T-helper 1 cell treated with Interleukin-12 subunit alpha and Interleukin-12 subunit beta and Interleukin-4 antibody, amounts not matched to agents 30 μg/mL and 1 μg/mL, for 36 hours (primary cell): ENCODE results near the gene TRAK1.

Experiments
- H3K27ac Mint-ChIP-seq: one replicate; pipeline ENCODE4 v1.8.0; 2021; ENCODE audit warnings: mild to moderate bottlenecking, mixed read lengths
- H3K27me3 Mint-ChIP-seq: one replicate; pipeline ENCODE4 v1.8.0; 2021; ENCODE audit warnings: low read depth, mixed read lengths
- H3K36me3 Mint-ChIP-seq: one replicate; pipeline ENCODE4 v1.8.0; 2021; ENCODE audit warnings: low read depth, mixed read lengths
- H3K4me1 Mint-ChIP-seq: one replicate; pipeline ENCODE4 v1.8.0; 2021; ENCODE audit warnings: low read depth, mixed read lengths
- H3K4me3 Mint-ChIP-seq: one replicate; pipeline ENCODE4 v1.8.0; 2021; ENCODE audit warnings: mild to moderate bottlenecking, moderate library complexity, mixed read lengths
- H3K9me3 Mint-ChIP-seq: one replicate; pipeline ENCODE4 v1.8.0; 2021; ENCODE audit warnings: mixed read lengths

TRAK1 gene

DNA sequence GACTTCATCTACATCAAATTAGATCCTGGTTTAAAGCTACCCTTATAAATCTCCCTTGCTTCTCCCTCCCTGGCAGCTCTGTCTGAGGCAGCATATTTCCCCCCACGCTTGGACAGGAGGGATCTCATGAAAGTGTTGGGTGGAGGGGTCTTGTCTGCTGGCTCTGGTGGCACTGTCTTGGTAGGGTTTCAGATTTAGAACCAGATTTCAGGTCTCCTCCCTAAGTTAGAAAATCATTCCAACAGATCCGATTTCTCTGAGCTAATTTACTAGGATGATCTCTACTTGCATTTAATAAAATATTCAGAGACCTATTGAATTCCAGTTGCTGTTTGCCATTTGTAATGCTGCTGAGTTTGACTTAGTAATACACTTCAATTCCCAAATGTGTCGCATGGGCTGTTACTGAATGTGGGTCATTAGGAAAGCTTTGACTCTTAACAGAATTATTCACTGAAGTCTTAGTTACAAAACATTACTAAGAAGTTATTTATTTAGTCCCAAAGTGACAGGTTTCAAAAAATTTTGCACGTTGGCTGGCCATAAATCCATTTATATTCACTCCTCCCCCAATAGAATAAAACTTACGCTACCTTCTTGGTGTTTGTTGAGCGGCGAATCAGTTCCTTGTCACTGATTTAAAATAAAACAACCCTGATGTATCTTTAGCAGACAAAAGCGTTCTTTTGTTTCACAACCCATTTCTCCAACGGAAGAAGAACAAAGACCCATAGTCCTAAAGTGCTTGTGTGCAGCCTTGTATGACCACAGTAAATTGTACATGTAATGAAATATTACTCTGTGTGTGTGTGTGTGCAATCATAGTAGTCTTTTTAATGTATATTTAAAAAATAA, 84.5 kb downstream of the TRAK1 start:
- Mint-ChIP-seq H3K27ac (no peak overlapping the region), H3K4me3 (no peak overlapping the region), H3K4me1 (peaks cover 22% of the 10 kb centered on the region), H3K9me3 (no peaks in the 10 kb centered on the region), H3K36me3 (peaks cover 3% of the 10 kb centered on the region), H3K27me3 (no peaks in the 10 kb centered on the region)

DNA sequence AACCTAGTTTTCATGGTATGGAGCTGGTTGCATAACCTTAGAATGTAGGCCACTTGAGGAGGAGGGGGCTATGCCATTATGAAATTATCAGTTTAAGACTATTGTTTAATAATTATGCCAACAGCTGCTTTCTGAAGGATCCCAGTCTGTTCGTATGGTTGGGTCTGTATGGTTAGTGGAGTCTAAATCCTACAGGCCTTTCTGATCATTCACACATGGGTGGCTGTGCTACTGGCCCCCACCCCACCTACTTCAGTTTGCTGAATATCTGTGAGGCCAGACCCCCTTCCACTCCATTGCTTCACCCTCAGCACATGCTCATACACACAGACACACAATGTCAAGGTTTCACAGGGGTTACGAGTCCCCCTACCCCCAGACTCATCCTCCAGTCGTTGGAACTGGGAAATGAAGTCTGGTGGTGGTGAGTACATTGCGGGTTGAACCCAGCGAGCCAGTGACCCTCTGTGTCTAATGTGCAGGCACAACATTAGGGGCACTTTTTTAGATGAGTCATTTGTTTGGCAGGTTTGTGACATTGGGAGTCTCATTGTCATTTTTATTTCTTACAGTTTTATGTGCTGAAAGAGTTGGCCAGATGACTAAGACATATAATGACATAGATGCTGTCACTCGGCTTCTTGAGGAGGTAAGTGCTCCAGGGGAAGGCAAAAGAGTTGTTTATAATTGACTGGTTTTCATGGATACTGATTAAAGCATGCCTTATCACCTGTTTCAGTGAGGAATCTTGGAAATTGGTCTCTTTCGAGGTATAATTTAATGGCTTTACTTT, 85.3 kb downstream of the TRAK1 start:
- H3K4me3 Mint-ChIP-seq: no peak overlapping the region
- no peak overlapping the region for H3K27ac Mint-ChIP-seq
- H3K4me1 Mint-ChIP-seq: peaks cover 22% of the 10 kb centered on the region

DNA sequence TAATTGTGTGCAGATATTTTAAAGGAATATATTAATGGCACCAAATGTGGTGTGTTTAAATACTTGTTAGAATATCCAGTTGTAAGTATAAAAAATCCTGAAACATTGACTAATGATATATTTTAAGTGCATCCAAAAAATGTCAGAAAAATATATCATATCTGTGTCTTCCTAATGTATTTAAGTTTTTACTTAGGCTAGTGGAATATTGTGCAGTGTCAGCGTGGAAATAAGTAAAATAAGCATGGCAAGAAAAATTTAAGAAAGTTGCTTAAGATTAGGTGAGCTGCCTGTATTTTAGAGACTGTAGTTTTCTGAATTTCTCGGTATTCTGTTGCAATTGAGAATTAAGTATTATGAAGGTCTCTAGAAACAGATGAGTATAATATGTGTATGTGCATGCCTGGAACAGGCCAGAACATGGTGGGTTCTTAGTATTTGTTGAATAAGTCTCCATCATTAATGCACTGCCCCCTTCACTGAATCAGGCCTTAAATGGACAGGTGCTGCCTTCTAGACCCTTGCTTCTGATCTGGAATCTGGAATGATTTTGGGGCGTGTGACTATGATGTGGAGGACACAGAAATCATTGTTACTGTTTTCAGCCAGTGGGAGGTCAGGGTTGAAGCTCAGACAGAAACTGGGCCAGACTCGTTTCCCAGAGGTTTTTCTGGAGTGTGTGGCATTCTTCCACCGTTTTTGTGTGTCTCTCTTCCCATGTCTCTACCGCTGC, 86.1 kb downstream of the TRAK1 start:
- no peaks in the 10 kb centered on the region for H3K9me3 Mint-ChIP-seq
- no peak overlapping the region for H3K4me3 Mint-ChIP-seq
- H3K36me3 Mint-ChIP-seq: peaks cover 3% of the 10 kb centered on the region
- peaks cover 20% of the 10 kb centered on the region for H3K4me1 Mint-ChIP-seq
- H3K27ac Mint-ChIP-seq: no peak overlapping the region
- no peaks in the 10 kb centered on the region for H3K27me3 Mint-ChIP-seq

More for the DNA sequence above, 85.3 kb downstream of the TRAK1 start:
- H3K9me3 Mint-ChIP-seq: no peaks in the 10 kb centered on the region
- no peaks in the 10 kb centered on the region for H3K27me3 Mint-ChIP-seq
- H3K36me3 Mint-ChIP-seq: peaks cover 3% of the 10 kb centered on the region

DNA sequence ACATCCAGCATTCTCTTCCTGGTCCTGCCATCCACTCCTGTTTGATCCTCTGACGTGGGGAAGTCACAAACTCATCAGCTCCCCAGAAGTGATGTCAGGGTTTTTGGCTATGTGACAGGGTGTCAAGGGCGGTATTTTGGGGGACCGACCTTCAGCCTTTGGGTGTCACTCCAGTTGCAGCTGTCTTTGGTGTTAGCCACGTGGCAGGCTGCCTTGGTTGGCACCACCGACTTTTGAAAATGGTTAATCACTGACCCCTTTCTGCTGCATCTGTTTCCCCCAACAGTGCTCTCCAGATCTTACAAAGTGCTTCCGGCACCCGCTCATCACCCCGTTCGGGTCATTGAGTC, 86.6 kb downstream of the TRAK1 start:
- peaks cover 3% of the 10 kb centered on the region for H3K36me3 Mint-ChIP-seq

DNA sequence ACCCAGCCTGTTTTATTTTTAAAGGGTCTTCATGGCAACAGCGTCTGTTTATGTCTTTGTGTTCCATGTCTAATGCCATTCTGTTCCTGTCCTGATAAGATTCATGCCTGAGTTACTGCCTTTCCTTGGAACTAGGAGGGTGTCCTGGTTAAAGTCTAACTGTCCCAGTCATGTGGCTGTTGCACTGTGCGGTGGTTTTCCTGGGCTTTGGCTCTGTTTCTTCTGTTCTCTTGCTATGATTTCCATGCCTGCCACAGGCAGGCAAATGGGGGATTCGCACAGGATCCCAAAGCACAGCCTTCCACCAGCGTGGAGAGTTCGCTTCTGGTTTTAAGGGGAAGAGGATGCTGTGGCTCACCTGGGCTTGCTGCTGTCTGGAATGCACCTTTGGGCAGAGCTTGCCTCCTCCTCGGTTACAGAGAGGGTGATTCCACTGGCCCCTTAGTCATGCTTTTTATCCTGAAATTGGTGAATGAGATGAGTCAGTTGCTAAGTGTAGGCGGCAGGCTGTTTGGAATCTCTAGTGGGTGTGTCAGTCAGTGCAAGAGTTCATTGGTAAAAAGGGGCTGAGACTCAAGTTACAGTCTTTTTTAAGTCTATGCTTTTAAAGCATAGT, 88.1 kb downstream of the TRAK1 start:
- no peaks in the 10 kb centered on the region for H3K9me3 Mint-ChIP-seq
- H3K27me3 Mint-ChIP-seq: no peaks in the 10 kb centered on the region
- peaks cover 6% of the 10 kb centered on the region for H3K4me1 Mint-ChIP-seq
- no peak overlapping the region for H3K27ac Mint-ChIP-seq
- no peak overlapping the region for H3K4me3 Mint-ChIP-seq
- peaks cover 3% of the 10 kb centered on the region for H3K36me3 Mint-ChIP-seq

More for the DNA sequence above, 86.6 kb downstream of the TRAK1 start:
- H3K4me1 Mint-ChIP-seq: peaks cover 16% of the 10 kb centered on the region
- H3K9me3 Mint-ChIP-seq: no peaks in the 10 kb centered on the region
- no peak overlapping the region for H3K4me3 Mint-ChIP-seq
- no peaks in the 10 kb centered on the region for H3K27me3 Mint-ChIP-seq
- H3K27ac Mint-ChIP-seq: no peak overlapping the region

DNA sequence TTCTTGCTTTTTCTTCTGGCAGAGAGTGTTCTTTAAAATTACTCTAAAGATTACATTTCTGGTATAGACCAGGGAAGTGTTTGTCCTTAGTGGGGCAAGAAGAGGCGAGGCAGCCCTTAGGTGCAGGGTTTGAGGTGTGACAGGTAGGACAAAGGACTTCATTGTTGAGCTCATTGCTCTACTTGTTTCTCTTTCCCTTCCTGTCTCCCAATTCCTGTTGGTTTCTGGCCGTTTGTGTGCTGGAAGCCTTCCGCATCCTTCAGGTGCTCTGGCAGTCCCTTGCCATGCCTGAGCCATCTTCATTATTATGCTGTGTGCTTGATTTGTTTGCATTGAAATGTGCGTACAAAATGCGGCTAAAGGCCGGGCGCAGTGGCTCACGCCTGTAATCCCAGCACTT, 89.7 kb downstream of the TRAK1 start:
- no peak overlapping the region for H3K27ac Mint-ChIP-seq
- peaks cover 3% of the 10 kb centered on the region for H3K36me3 Mint-ChIP-seq
- no peaks in the 10 kb centered on the region for H3K27me3 Mint-ChIP-seq
- H3K9me3 Mint-ChIP-seq: no peaks in the 10 kb centered on the region
- no peak overlapping the region for H3K4me3 Mint-ChIP-seq
- peaks cover 6% of the 10 kb centered on the region for H3K4me1 Mint-ChIP-seq

DNA sequence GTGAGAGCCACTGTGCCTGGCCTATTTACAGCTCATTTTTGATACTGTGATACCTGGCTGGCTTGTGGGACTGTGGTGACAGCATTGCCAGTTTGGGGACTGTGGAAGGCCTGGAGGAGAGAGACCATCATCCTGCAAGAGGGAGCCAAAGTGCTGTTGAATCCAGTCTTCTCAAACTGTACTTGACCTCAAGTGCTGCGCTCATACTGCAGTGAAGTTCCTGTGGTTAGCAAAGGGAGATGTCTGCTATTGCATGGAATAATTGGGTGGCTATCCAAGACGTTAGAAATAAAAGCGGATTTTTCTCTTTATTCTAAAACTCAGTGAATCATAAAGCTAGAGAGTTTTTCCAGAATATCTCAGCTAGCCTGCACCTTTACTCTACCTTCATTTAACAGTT, 91.4 kb downstream of the TRAK1 start:
- Mint-ChIP-seq H3K4me1 (peaks cover 6% of the 10 kb centered on the region), H3K9me3 (no peaks in the 10 kb centered on the region), H3K4me3 (no peak overlapping the region), H3K36me3 (peaks cover 3% of the 10 kb centered on the region), H3K27me3 (no peaks in the 10 kb centered on the region), H3K27ac (no peak overlapping the region)

DNA sequence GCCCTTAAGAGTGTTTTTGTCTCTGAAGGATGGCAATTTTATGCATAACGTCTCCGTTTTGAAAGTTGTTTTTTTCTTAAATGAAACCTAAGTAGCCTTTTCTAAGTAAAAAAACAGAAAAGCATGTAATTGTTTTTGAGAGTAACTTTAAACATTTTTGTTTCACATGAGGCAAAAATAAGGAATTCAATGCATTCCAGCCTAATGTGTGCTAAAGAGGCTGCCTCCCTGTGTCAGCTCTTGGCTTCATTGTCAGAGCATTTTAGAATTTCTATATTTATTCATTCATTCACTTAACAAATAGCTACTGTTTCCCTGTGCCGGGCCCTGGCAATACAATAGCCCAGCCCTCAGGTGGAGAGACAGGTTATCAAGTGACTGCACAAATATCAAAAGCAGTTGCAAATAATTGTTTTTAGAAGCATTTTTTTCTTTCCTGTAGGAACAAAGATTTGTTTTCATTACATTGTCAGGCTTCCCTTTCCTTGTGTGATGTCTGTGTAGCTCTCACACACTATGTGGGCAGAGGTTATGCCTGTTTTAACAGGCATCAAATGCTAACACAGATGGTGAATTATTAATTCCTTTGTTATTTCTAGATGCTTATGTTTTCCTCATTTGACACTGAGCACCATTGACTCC, 93.0 kb downstream of the TRAK1 start:
- Mint-ChIP-seq H3K36me3 (peaks cover 1% of the 10 kb centered on the region), H3K27ac (no peak overlapping the region), H3K9me3 (no peaks in the 10 kb centered on the region), H3K4me1 (peaks cover 5% of the 10 kb centered on the region), H3K27me3 (no peaks in the 10 kb centered on the region), H3K4me3 (no peak overlapping the region)

DNA sequence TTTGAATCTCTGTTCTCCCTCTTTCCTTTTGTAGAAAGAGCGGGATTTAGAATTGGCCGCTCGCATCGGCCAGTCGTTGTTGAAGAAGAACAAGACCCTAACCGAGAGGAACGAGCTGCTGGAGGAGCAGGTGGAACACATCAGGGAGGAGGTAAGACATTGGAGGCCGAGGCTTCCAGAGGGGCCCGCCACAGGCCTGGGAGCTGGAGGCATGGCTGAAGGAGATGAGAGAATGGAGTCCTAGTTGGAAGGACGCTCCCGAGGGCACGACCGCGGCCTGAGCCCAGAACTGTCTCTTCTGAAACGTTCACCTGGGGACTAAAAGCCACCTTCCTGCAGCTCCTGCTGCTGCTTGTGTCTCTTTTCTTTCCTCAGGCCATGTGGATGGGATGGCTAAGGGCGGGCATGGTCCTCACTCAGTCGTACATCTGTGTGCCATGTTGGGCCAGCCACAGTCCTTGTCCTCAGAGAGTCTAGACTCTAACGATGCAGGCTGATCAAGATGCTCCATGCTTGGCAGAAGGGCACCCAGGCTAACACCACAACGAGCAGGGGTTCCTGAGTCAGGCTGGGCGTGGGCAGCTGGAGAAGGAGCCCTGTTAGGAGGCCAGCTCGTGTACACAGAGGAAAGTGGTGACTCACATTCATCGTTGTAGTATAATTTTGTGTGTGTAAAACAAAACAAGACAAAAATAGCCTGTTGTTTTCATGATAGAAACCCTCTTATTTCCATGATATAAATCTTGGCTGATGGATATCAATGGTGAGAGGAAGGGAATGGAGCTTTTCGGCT, 93.7 kb downstream of the TRAK1 start:
- Mint-ChIP-seq H3K9me3 (no peaks in the 10 kb centered on the region), H3K4me3 (no peak overlapping the region), H3K4me1 (no peaks in the 10 kb centered on the region), H3K36me3 (peaks cover 1% of the 10 kb centered on the region), H3K27ac (no peak overlapping the region), H3K27me3 (no peaks in the 10 kb centered on the region)

DNA sequence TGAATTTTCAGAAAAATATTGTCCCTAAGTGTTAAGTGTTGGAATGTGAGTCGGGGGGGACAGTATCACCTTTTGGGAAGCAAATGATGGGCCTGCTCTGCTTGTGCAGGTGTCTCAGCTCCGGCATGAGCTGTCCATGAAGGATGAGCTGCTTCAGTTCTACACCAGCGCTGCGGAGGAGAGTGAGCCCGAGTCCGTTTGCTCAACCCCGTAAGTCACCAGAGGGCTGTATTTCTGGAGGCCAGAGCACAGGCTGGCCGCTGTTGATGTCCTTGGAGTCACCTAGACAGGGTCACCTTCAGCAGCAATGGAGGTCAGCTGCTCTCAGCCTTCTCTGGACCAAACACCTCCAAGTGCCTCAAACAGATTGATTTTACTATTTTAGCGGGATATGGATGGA, 96.8 kb downstream of the TRAK1 start:
- peaks cover 7% of the 10 kb centered on the region for H3K36me3 Mint-ChIP-seq
- no peaks in the 10 kb centered on the region for H3K27me3 Mint-ChIP-seq

DNA sequence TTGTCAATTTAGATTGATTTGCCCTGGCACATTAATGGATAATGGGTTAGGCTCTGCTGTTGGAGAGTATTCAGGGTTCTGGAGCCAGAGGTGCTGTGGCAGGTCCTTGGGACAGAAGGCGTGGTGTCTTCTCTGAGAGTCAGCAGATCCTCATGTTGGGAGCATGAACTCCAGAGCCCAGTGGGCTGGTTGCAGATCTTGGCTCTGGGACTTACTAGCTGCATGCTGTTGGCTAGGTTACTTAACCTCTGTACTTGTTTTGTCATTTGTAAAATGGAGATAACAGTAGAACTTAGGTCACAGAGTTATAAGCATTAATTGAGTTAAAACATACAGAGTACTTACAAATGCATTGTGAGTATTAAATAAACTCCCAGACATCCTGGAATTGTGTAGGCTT, 97.2 kb downstream of the TRAK1 start:
- peaks cover 15% of the 10 kb centered on the region for H3K4me1 Mint-ChIP-seq
- peak overlapping the region; percentile 31 for H3K27ac Mint-ChIP-seq
- H3K27me3 Mint-ChIP-seq: no peaks in the 10 kb centered on the region

More for the DNA sequence above, 96.8 kb downstream of the TRAK1 start:
- peaks cover 14% of the 10 kb centered on the region for H3K4me1 Mint-ChIP-seq
- no peak overlapping the region for H3K27ac Mint-ChIP-seq
- H3K4me3 Mint-ChIP-seq: no peak overlapping the region
- H3K9me3 Mint-ChIP-seq: no peaks in the 10 kb centered on the region

DNA sequence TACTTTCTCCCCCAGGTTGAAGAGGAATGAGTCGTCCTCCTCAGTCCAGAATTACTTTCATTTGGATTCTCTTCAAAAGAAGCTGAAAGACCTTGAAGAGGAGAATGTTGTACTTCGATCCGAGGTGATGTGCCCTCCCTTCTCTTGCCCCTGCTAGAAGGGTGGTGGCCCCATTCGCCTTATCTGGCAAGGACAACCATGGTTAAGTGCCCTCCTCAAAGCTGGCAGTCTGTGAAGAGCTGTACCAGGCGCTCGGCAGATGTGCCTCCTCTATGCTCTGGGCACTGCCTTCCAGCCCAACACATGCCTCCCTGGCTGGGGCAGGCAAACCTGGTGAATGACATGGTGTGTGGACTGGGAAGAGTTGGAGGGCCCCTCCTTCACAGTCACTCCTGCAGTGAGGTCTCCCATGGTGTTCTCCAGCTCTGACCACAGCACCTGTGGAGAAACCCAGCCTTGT, 97.9 kb downstream of the TRAK1 start:
- Mint-ChIP-seq H3K4me1 (peaks cover 16% of the 10 kb centered on the region), H3K27me3 (no peaks in the 10 kb centered on the region), H3K36me3 (peaks cover 7% of the 10 kb centered on the region), H3K9me3 (no peaks in the 10 kb centered on the region), H3K4me3 (no peak overlapping the region), H3K27ac (no peak overlapping the region)

More for the DNA sequence above, 97.2 kb downstream of the TRAK1 start:
- Mint-ChIP-seq H3K9me3 (no peaks in the 10 kb centered on the region), H3K4me3 (no peak overlapping the region), H3K36me3 (peaks cover 7% of the 10 kb centered on the region)

DNA sequence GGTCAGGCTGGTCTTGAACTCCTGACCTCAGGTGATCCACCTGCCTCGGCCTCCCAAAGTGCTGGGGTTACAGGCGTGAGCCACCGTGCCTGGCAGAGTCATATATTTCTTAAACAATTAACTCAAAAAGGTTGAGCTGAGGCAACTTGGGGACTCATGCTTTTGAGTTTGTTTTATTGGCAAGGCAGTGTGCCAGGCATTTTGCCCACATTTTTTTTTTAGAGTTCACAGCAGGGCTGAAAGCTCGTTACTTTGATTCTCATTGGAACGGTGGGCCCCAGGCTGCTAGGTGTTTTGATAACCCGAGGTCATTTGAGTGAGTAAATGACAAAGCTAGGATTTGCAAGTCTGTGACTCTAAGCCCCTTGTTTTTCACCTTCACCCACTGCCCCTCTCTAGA, 98.6 kb downstream of the TRAK1 start:
- no peak overlapping the region for H3K4me3 Mint-ChIP-seq
- H3K27me3 Mint-ChIP-seq: no peaks in the 10 kb centered on the region
- peaks cover 7% of the 10 kb centered on the region for H3K36me3 Mint-ChIP-seq
- peaks cover 16% of the 10 kb centered on the region for H3K4me1 Mint-ChIP-seq
- no peaks in the 10 kb centered on the region for H3K9me3 Mint-ChIP-seq
- H3K27ac Mint-ChIP-seq: no peak overlapping the region
